ENCODE data around the gene ATG4B.

The ATG4B gene

DNA sequence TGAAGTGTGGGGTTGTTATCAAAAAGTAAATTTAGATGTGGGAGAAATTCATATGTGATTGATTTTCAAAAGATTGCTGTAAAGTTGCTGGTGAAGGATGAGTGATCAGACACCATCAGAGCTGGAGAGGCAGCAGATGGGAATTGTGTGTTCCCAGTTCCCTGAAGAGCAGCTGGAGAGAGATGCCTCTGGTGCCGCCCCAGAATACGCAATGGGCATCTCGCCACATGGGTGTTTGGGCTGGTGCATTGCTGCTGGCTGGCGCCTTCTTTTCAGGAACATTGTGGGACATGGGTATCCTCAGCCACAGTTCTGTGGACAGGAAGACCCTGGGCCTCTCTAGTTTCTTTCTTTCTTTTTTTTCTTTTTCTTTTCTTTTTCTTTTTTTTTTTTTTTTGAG lies 11.9 kb downstream of the ATG4B start:
- Histone ChIP-seq H2AFZ (ENCODE audit: low read depth, low read length) (no peak overlapping the region), H3K9ac (ENCODE audit: low read depth, low read length) (no peak overlapping the region), H3K4me2 (ENCODE audit: insufficient read depth, low read length) (no peak overlapping the region), H4K20me1 (ENCODE audit: insufficient read depth, low read length) (peaks cover 75% of the 10 kb centered on the region), H3K4me1 (ENCODE audit: insufficient read depth, low read length) (no peaks in the 10 kb centered on the region), H3K36me3 (ENCODE audit: insufficient read depth, low read length) (peaks cover 55% of the 10 kb centered on the region), H3K27me3 (ENCODE audit: insufficient read depth, low read length, poor library complexity) (no peaks in the 10 kb centered on the region), H3K79me2 (ENCODE audit: insufficient read depth, low read length) (peaks cover 84% of the 10 kb centered on the region), H3K4me3 (ENCODE audit: low read depth in 1 of 2, low read length in 2 of 2) (no peak overlapping the region), H3K27ac (ENCODE audit: low read length) (no peak overlapping the region), H3K9me3 (ENCODE audit: insufficient read depth, low read length, severe bottlenecking) (no peaks in the 10 kb centered on the region)
- DNase-seq (no peak), ATAC-seq (ENCODE audit: insufficient read depth, low read depth) (no peak)
- TF ChIP-seq, protein P1, sequence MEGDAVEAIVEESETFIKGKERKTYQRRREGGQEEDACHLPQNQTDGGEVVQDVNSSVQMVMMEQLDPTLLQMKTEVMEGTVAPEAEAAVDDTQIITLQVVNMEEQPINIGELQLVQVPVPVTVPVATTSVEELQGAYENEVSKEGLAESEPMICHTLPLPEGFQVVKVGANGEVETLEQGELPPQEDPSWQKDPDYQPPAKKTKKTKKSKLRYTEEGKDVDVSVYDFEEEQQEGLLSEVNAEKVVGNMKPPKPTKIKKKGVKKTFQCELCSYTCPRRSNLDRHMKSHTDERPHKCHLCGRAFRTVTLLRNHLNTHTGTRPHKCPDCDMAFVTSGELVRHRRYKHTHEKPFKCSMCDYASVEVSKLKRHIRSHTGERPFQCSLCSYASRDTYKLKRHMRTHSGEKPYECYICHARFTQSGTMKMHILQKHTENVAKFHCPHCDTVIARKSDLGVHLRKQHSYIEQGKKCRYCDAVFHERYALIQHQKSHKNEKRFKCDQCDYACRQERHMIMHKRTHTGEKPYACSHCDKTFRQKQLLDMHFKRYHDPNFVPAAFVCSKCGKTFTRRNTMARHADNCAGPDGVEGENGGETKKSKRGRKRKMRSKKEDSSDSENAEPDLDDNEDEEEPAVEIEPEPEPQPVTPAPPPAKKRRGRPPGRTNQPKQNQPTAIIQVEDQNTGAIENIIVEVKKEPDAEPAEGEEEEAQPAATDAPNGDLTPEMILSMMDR (IDR thresholded peaks at IDR 0.05; ENCODE audit: borderline replicate concordance, extremely low read depth, low read length, poor library complexity, severe bottlenecking), result no peak
- TF ChIP-seq EZH2 (IDR thresholded peaks at IDR 0.05; ENCODE audit: borderline replicate concordance, low read depth, low read length, severe bottlenecking), result no peak

DNA sequence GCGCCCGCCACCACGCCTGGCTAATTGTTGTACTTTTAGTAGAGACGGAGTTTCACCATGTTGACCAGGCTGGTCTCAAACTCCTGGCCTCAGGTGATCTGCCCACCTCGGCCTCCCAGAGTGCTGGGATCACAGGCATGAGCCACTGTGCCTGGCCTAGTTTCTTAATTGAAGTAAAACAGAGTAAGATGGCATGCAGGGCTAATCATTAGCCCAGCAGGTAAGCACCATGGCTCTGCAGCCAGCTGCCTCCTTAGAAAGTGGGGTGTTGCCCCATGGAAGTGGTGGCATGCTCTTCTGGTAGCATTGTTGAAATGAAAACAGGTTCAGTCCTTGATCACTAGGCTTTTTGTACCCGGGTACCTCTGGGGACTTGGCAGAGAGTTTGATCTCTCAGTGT lies 12.4 kb downstream of the ATG4B start:
- ATAC-seq (ENCODE audit: insufficient read depth, low read depth) (no peak), DNase-seq (no peak)
- Histone ChIP-seq H3K27me3 (ENCODE audit: insufficient read depth, low read length, poor library complexity) (no peaks in the 10 kb centered on the region), H3K4me2 (ENCODE audit: insufficient read depth, low read length) (no peak overlapping the region), H3K36me3 (ENCODE audit: insufficient read depth, low read length) (peaks cover 60% of the 10 kb centered on the region), H3K4me3 (ENCODE audit: low read depth in 1 of 2, low read length in 2 of 2) (no peak overlapping the region), H3K27ac (ENCODE audit: low read length) (no peak overlapping the region), H4K20me1 (ENCODE audit: insufficient read depth, low read length) (peaks cover 76% of the 10 kb centered on the region), H3K9me3 (ENCODE audit: insufficient read depth, low read length, severe bottlenecking) (no peaks in the 10 kb centered on the region), H2AFZ (ENCODE audit: low read depth, low read length) (no peak overlapping the region), H3K79me2 (ENCODE audit: insufficient read depth, low read length) (peaks cover 81% of the 10 kb centered on the region), H3K9ac (ENCODE audit: low read depth, low read length) (no peak overlapping the region), H3K4me1 (ENCODE audit: insufficient read depth, low read length) (no peaks in the 10 kb centered on the region)
- no peak for TF ChIP-seq EZH2 (IDR thresholded peaks at IDR 0.05; ENCODE audit: borderline replicate concordance, low read depth, low read length, severe bottlenecking)
- TF ChIP-seq, protein P1 (IDR thresholded peaks at IDR 0.05; ENCODE audit: borderline replicate concordance, extremely low read depth, low read length, poor library complexity, severe bottlenecking), result no peak

DNA sequence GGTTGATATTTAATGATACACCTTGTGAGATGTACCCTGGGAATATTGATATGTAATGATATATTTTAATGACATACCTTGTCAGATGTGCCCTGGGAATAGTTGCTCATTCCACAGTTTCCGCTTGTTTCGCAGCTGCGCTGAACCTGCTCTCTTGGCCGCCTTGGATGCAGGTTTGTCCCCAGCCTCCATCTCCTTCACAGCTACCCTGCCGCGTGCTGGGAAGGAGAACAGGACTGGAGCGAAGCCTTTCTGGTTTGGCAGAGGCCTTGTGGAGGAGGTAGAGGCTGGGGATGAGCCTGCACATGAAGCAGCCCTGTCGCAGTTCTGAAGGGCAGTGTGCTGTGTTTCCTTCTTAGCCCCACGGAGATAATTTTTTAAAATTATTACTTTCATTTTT lies 14.6 kb downstream of the ATG4B start:
- no peak overlapping the region for H3K4me2 ChIP-seq (ENCODE audit: insufficient read depth, low read length)
- DNase-seq, result no peak
- no peaks in the 10 kb centered on the region for H3K4me1 ChIP-seq (ENCODE audit: insufficient read depth, low read length)
- peaks cover 59% of the 10 kb centered on the region for H3K79me2 ChIP-seq (ENCODE audit: insufficient read depth, low read length)
- peaks cover 60% of the 10 kb centered on the region for H4K20me1 ChIP-seq (ENCODE audit: insufficient read depth, low read length)
- H3K9me3 ChIP-seq (ENCODE audit: insufficient read depth, low read length, severe bottlenecking), result no peaks in the 10 kb centered on the region
- H3K36me3 ChIP-seq (ENCODE audit: insufficient read depth, low read length), result peaks cover 67% of the 10 kb centered on the region
- no peak overlapping the region for H3K4me3 ChIP-seq (ENCODE audit: low read depth in 1 of 2, low read length in 2 of 2)
- ATAC-seq (ENCODE audit: insufficient read depth, low read depth), result no peak
- TF ChIP-seq EZH2 (IDR thresholded peaks at IDR 0.05; ENCODE audit: borderline replicate concordance, low read depth, low read length, severe bottlenecking), result no peak
- TF ChIP-seq, protein P1 (IDR thresholded peaks at IDR 0.05; ENCODE audit: borderline replicate concordance, extremely low read depth, low read length, poor library complexity, severe bottlenecking), result no peak
- no peak overlapping the region for H2AFZ ChIP-seq (ENCODE audit: low read depth, low read length)
- H3K27ac ChIP-seq (ENCODE audit: low read length), result no peak overlapping the region
- no peaks in the 10 kb centered on the region for H3K27me3 ChIP-seq (ENCODE audit: insufficient read depth, low read length, poor library complexity)
- no peak overlapping the region for H3K9ac ChIP-seq (ENCODE audit: low read depth, low read length)

DNA sequence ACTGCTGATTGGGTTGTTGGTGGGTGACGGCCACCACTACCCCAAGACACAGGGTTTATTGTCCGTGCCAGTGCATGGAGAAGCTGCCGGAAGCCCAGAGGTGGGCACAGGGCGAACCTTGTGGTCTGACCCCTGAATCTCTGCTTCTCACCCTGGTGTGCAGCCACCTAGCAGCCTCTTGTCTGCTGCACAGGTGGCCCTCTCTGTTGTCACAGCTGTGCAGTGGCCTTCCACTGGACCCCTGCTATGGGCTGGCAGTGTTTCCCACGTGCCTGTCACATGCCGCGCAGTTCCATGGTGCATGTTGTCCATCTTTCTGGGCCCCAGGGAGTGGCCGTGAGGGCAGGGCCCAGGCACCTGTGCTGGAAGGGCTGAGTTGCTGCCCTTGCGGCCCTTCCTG lies 15.2 kb downstream of the ATG4B start:
- Histone ChIP-seq H3K79me2 (ENCODE audit: insufficient read depth, low read length) (peaks cover 56% of the 10 kb centered on the region), H4K20me1 (ENCODE audit: insufficient read depth, low read length) (peaks cover 61% of the 10 kb centered on the region), H3K27me3 (ENCODE audit: insufficient read depth, low read length, poor library complexity) (no peaks in the 10 kb centered on the region), H3K4me3 (ENCODE audit: low read depth in 1 of 2, low read length in 2 of 2) (no peak overlapping the region), H2AFZ (ENCODE audit: low read depth, low read length) (no peak overlapping the region), H3K36me3 (ENCODE audit: insufficient read depth, low read length) (peaks cover 72% of the 10 kb centered on the region), H3K9me3 (ENCODE audit: insufficient read depth, low read length, severe bottlenecking) (no peaks in the 10 kb centered on the region), H3K4me1 (ENCODE audit: insufficient read depth, low read length) (no peaks in the 10 kb centered on the region), H3K4me2 (ENCODE audit: insufficient read depth, low read length) (no peak overlapping the region), H3K9ac (ENCODE audit: low read depth, low read length) (no peak overlapping the region), H3K27ac (ENCODE audit: low read length) (no peak overlapping the region)
- TF ChIP-seq EZH2 (IDR thresholded peaks at IDR 0.05; ENCODE audit: borderline replicate concordance, low read depth, low read length, severe bottlenecking), result no peak
- TF ChIP-seq, protein P1 (IDR thresholded peaks at IDR 0.05; ENCODE audit: borderline replicate concordance, extremely low read depth, low read length, poor library complexity, severe bottlenecking), result no peak
- ATAC-seq (ENCODE audit: insufficient read depth, low read depth), result no peak
- no peak for DNase-seq
